Measurements from ENCODE around the gene ABLIM2.

ABLIM2 gene

DNA sequence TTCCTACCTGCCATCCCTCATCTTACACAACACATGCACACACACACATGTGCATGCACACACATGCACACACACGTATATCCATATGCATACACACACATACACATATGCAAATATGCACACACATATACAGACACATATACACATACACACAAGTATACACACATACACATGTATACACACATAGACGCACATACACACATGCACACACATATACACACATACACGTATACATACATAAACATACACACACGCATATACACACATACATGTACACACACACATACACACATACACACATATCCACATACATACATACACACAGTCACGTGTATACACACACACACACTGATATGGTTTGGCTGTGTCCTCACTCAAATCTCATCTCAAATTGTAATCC, 182.0 kb downstream of the ABLIM2 start:
- H3K4me3 ChIP-seq (ENCODE audit: low read length), result no peak overlapping the region
- no peak for DNase-seq (ENCODE audit: low read depth)
- TF ChIP-seq, protein P1, sequence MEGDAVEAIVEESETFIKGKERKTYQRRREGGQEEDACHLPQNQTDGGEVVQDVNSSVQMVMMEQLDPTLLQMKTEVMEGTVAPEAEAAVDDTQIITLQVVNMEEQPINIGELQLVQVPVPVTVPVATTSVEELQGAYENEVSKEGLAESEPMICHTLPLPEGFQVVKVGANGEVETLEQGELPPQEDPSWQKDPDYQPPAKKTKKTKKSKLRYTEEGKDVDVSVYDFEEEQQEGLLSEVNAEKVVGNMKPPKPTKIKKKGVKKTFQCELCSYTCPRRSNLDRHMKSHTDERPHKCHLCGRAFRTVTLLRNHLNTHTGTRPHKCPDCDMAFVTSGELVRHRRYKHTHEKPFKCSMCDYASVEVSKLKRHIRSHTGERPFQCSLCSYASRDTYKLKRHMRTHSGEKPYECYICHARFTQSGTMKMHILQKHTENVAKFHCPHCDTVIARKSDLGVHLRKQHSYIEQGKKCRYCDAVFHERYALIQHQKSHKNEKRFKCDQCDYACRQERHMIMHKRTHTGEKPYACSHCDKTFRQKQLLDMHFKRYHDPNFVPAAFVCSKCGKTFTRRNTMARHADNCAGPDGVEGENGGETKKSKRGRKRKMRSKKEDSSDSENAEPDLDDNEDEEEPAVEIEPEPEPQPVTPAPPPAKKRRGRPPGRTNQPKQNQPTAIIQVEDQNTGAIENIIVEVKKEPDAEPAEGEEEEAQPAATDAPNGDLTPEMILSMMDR (conservative IDR thresholded peaks at IDR 0.05; ENCODE audit: low read length), result no peak

DNA sequence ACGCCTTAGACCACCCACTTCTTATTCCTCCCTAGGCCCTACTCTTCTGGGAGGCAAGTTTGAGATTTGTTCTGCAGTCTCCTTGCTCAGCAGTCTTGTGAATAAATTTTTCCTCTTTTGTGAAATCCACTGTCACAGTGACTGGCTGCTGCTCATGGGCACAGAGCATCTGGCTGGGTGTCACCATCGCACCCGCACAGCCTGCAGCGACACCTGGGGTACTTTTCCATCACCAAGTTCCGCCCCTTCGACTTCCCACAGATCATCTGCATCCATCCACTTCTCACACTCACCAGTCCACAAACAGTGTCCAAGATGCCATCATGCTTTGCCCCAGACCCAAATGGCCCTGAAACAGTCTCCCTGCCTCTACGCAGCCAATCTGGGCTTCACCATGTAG, 182.6 kb downstream of the ABLIM2 start:
- DNase-seq (ENCODE audit: low read depth), result no peak
- no peak overlapping the region for H3K4me3 ChIP-seq (ENCODE audit: low read length)
- TF ChIP-seq, protein P1 (conservative IDR thresholded peaks at IDR 0.05; ENCODE audit: low read length), result no peak

DNA sequence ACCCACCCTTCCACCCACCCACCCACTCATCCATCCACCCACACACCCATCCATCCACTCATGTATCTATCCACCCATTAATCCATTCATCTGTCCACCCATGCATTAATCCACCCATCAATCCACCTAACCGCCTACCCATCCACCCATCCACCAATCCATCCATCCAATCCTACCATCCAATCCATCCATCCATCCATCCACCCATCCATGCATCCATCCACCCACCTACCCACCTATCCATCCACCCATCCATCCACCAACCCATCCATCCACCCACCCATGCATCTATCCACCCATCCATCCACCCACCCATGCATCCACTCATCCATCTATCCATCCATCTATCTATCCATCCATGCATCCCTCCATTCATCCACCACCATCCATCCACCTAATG, 184.2 kb downstream of the ABLIM2 start:
- no peak for DNase-seq (ENCODE audit: low read depth)
- TF ChIP-seq, protein P1 (conservative IDR thresholded peaks at IDR 0.05; ENCODE audit: low read length), result no peak
- no peak overlapping the region for H3K4me3 ChIP-seq (ENCODE audit: low read length)

DNA sequence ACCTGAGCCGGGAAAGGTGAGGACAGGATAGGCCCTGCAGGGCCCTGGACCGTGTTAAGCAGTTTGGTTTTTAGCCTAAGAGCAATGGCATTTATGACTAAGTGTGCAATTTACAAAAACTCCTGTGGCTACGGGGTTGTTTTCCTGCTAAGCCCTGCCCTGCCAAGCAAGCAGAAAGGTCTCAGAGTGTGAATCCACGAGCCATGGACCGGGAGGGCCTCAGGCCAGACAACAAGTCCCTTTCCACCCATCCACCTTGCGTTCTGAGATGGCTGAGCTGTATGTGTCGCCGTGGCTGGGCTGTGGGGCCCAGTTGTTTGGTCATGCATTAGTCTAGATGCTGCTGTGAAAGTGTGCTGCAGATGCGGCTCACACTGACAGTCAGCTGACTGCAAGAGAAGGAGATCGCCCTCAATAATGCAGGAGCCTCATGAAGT, 185.1 kb downstream of the ABLIM2 start:
- peak; percentile 68 for DNase-seq (ENCODE audit: low read depth)
- H3K4me3 ChIP-seq (ENCODE audit: low read length), result no peak overlapping the region
- TF ChIP-seq, protein P1 (conservative IDR thresholded peaks at IDR 0.05; ENCODE audit: low read length), result no peak

DNA sequence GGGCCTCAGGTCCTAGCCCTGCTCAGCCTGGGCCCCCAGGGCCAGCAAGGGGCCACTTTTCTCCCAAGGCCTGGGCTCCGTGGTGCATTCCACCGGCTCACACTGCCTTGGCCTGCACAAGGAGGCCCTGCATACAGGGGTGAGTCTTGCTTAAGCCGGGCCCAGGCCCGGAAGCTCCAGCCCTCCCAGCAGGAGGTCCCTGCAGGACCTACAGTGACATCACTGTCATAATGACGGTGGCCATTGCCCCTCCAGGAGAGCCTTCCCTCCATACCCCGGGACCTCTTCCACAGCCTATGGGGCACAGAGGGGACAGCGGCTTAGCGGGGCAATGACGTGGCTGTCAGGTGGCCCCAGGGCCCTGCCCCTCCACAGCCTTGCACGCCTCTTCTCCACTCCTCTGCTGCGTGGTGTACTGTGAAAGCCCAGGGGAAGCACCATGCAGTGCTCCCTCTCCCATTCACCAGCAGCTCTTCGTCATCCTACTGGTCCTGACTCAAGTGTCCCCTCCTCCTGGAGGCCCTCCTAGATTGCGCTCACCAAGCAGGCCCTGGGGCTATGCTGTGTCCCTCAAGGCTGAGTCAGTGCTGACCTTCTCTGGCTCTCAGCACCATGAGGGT, 186.6 kb downstream of the ABLIM2 start:
- TF ChIP-seq, protein P1 (conservative IDR thresholded peaks at IDR 0.05; ENCODE audit: low read length), result no peak
- H3K4me3 ChIP-seq (ENCODE audit: low read length), result no peak overlapping the region
- DNase-seq (ENCODE audit: low read depth), result no peak

DNA sequence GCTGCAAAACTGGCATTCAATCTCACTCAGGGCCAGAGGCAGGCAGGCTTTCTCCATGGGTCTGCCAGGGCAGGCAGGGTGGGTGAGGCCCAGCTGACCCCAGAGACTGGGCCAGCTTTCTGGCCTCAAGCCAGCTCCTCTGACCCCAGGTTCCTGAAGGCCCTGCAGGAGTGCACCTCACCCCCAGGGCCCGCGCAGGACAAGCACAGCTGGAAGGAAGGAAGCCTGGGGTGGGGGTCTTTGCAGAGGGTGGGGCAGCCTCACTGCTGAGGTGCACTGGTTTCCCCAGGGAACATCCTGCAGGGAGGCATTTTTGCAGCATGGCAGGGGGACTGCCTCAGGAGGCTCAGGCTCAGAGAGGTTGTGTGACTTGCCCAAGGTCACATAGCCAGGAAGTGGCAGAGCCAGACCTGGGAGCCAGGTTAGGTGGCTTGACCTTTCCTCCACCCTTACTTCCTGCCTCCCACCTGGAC, 187.4 kb downstream of the ABLIM2 start:
- no peak overlapping the region for H3K4me3 ChIP-seq (ENCODE audit: low read length)
- no peak for DNase-seq (ENCODE audit: low read depth)
- TF ChIP-seq, protein P1 (conservative IDR thresholded peaks at IDR 0.05; ENCODE audit: low read length), result no peak

DNA sequence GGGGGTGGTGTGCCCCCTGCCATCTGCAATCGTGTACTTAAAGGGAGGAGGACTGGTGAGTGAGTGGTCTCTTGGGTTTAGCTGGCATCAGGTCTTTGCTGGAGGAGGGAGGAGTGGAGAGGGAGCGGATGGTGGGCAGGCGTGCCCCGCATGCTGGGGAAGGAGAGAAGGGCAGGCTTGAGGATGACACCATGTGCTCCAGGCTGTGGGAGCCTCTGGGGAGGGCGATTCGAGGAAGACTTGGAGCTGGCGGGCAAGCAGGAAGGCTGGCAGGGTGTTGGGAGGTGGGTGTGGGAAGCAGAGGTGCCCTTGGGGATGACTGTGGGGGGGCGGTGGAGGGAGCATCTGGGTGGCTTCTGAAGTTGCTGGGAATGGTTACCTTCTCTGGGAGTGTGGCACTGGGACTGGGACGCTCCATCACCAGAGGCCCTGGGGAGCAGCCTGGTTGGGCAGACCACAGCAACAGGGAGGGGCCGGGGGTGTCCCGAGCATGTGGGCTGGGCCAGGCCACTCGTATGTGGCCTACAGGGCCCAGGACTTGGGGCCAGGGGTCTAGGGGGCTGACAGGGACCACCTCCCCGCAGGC, 188.2 kb downstream of the ABLIM2 start:
- DNase-seq (ENCODE audit: low read depth), result no peak
- TF ChIP-seq, protein P1 (conservative IDR thresholded peaks at IDR 0.05; ENCODE audit: low read length), result no peak
- no peak overlapping the region for H3K4me3 ChIP-seq (ENCODE audit: low read length)

Measured in AG10803 (cell line).